IMR-90 (cell line): ENCODE measurements around the gene RHBDL1. TPM values are rescaled to one million over a fixed set of nuclear protein-coding genes. Genes with fewer than 3 reads are reported as not detected.
A peak's percentile ranks its signal among the peaks of the same experiment; 100 is the strongest.

Experiments used
- ATAC-seq: fragments of 200-7000 bp; cut with Tn5 transposase; 2 replicates; pipeline ENCODE4 v1.9.1; 2020; ENCODE audit warnings: low read depth, mild to moderate bottlenecking, moderate library complexity
- BruUV-seq: library from RNA; stranded (reverse); fragments of 400-500 nt; replicated peaks from 2 replicates; lab custom pipeline; 2021; lab: Mats Ljungman, UMichigan
- CTCF ChIA-PET: fragments of 300-600 bp; formaldehyde crosslinking; extraction: SDS; loops from one replicate; lab custom pipeline; 2021; ENCODE audit warnings: antibody characterized with exemption; lab: Yijun Ruan, JAX
- POLR2A ChIA-PET: fragments of 300-600 bp; sonication (Branson Sonifier 250); formaldehyde crosslinking; loops from one replicate; lab custom pipeline; 2022; ENCODE audit warnings: antibody characterized with exemption; ENCODE audit not compliant: unreplicated experiment; lab: Charles Lee
- DNase-seq: peaks from one replicate; pipeline ENCODE4 v3.0.0; 2013
- H2AFZ ChIP-seq: replicated peaks from 2 replicates; pipeline ENCODE3; 2013; ENCODE audit warnings: low read length, mild to moderate bottlenecking; ENCODE audit not compliant: poor library complexity
- H2AK5ac ChIP-seq: 2 replicates; pipeline ENCODE4 v1.6.1; 2013; ENCODE audit warnings: low read depth, low read length, inconsistent platforms
- H2AK9ac ChIP-seq: replicated peaks from 2 replicates; pipeline ENCODE3; 2013; ENCODE audit warnings: mild to moderate bottlenecking, low read depth, low read length, moderate library complexity; ENCODE audit not compliant: poor library complexity
- H2BK120ac ChIP-seq: 2 replicates; pipeline ENCODE4 v1.6.1; 2013; ENCODE audit warnings: low read depth, low read length, inconsistent platforms
- H2BK15ac ChIP-seq: 3 replicates; pipeline ENCODE4 v1.6.1; 2013; ENCODE audit warnings: low read depth, low read length, inconsistent platforms
- H2BK20ac ChIP-seq: 2 replicates; pipeline ENCODE4 v1.6.1; 2013; ENCODE audit warnings: low read depth, mild to moderate bottlenecking, inconsistent platforms, low read length, moderate library complexity
- H2BK5ac ChIP-seq: 2 replicates; pipeline ENCODE4 v1.6.1; 2013; ENCODE audit warnings: mild to moderate bottlenecking, low read depth, low read length, inconsistent platforms; ENCODE audit not compliant: poor library complexity, severe bottlenecking
- H3K14ac ChIP-seq: replicated peaks from 2 replicates; pipeline ENCODE4 v1.6.1; 2013; ENCODE audit warnings: low read depth, low read length, inconsistent platforms
- H3K18ac ChIP-seq: 2 replicates; pipeline ENCODE4 v1.6.1; 2013; ENCODE audit warnings: low read depth, low read length, control low read depth
- H3K23ac ChIP-seq: 2 replicates; pipeline ENCODE4 v1.6.1; 2013; ENCODE audit warnings: low read depth, low read length, inconsistent platforms
- H3K27ac ChIP-seq: 2 replicates; pipeline ENCODE4 v1.5.1; 2013; ENCODE audit warnings: mild to moderate bottlenecking, control low read depth, low read length; ENCODE audit not compliant: insufficient read depth
- H3K27me3 ChIP-seq: 2 replicates; pipeline ENCODE4 v1.6.1; 2013; ENCODE audit warnings: low read length; ENCODE audit not compliant: control insufficient read depth, insufficient read depth
- H3K36me3 ChIP-seq: 2 replicates; pipeline ENCODE4 v1.6.1; 2013; ENCODE audit warnings: low read length, mixed read lengths; ENCODE audit not compliant: control insufficient read depth, insufficient read depth
- H3K4ac ChIP-seq: 2 replicates; pipeline ENCODE4 v1.6.1; 2013; ENCODE audit warnings: low read depth, low read length, inconsistent platforms
- H3K4me1 ChIP-seq: 2 replicates; pipeline ENCODE4 v1.6.1; 2013; ENCODE audit warnings: low read length, mixed read lengths; ENCODE audit not compliant: control insufficient read depth, insufficient read depth
- H3K4me2 ChIP-seq: 2 replicates; pipeline ENCODE4 v1.6.1; 2013; ENCODE audit warnings: low read depth, mild to moderate bottlenecking, control low read depth, low read length, moderate library complexity
- H3K4me3 ChIP-seq: 2 replicates; pipeline ENCODE4 v1.5.1; 2013; ENCODE audit warnings: low read depth, mild to moderate bottlenecking, control low read depth, low read length, moderate library complexity; ENCODE audit not compliant: insufficient read depth
- H3K56ac ChIP-seq: 2 replicates; pipeline ENCODE4 v1.6.1; 2013; ENCODE audit warnings: low read length, inconsistent platforms; ENCODE audit not compliant: insufficient read depth; ENCODE audit errors: extremely low read depth
- H3K79me1 ChIP-seq, 2 experiments: 2 replicates each; pipeline ENCODE4 v1.6.1; 2013; ENCODE audit warnings: low read length in 2 of 2, inconsistent platforms in 1 of 2, low read depth in 1 of 2
- H3K9ac ChIP-seq: 2 replicates; pipeline ENCODE4 v1.6.1; 2013; ENCODE audit warnings: low read depth, low read length, control low read depth
- H3K9me1 ChIP-seq: 2 replicates; pipeline ENCODE4 v1.6.1; 2013; ENCODE audit warnings: low read length, inconsistent platforms; ENCODE audit not compliant: insufficient read depth
- H3K9me3 ChIP-seq: 2 replicates; pipeline ENCODE4 v1.6.1; 2013; ENCODE audit warnings: low read length; ENCODE audit not compliant: control insufficient read depth, insufficient read depth
- H4K20me1 ChIP-seq: 2 replicates; pipeline ENCODE4 v1.6.1; 2013; ENCODE audit warnings: low read length, inconsistent platforms; ENCODE audit not compliant: insufficient read depth
- H4K5ac ChIP-seq: 2 replicates; pipeline ENCODE4 v1.6.1; 2013; ENCODE audit warnings: mild to moderate bottlenecking, low read depth, low read length, control low read depth
- H4K8ac ChIP-seq, 2 experiments: 2 replicates each; pipeline ENCODE4 v1.6.1; 2013; ENCODE audit warnings: low read depth in 2 of 2, low read length in 2 of 2, control low read depth in 1 of 2, inconsistent platforms in 1 of 2
- H4K91ac ChIP-seq: 2 replicates; pipeline ENCODE4 v1.6.1; 2013; ENCODE audit warnings: low read depth, low read length, inconsistent platforms; ENCODE audit not compliant: insufficient read depth
- BHLHE40 ChIP-seq: fragments of 150-350 bp; IDR thresholded peaks from 2 replicates; pipeline ENCODE4 v1.6.1; 2016; ENCODE audit warnings: mild to moderate bottlenecking, low read depth, low read length
- CEBPB ChIP-seq: IDR thresholded peaks from 2 replicates; pipeline ENCODE4 v1.6.1; 2012; ENCODE audit warnings: low read depth, low read length, improper control_type of control experiment
- CHD1 ChIP-seq: IDR thresholded peaks from 2 replicates; pipeline ENCODE4 v1.6.1; 2012; ENCODE audit warnings: low read depth, low read length, improper control_type of control experiment
- FOS ChIP-seq: fragments of 150-350 bp; IDR thresholded peaks from 2 replicates; pipeline ENCODE4 v1.6.1; 2016; ENCODE audit warnings: low read depth, low read length
- MAFK ChIP-seq: IDR thresholded peaks from 2 replicates; pipeline ENCODE4 v1.6.1; 2012; ENCODE audit warnings: low read depth, low read length, improper control_type of control experiment
- MAZ ChIP-seq: IDR thresholded peaks from 2 replicates; pipeline ENCODE4 v1.6.1; 2012; ENCODE audit warnings: low read depth, mild to moderate bottlenecking, low read length, improper control_type of control experiment, moderate library complexity, borderline replicate concordance
- MXI1 ChIP-seq: IDR thresholded peaks from 2 replicates; pipeline ENCODE4 v1.6.1; 2012; ENCODE audit warnings: low read depth, mild to moderate bottlenecking, low read length, moderate library complexity, borderline replicate concordance
- NFE2L2 ChIP-seq: fragments of 150-350 bp; IDR thresholded peaks from 2 replicates; pipeline ENCODE4 v1.6.1; 2016; ENCODE audit warnings: low read depth, mild to moderate bottlenecking, low read length
- POLR2A ChIP-seq: IDR thresholded peaks from 2 replicates; pipeline ENCODE4 v1.6.1; 2012; ENCODE audit warnings: mild to moderate bottlenecking, low read depth, low read length
- RCOR1 ChIP-seq: IDR thresholded peaks from 2 replicates; pipeline ENCODE4 v1.6.1; 2012; ENCODE audit warnings: mild to moderate bottlenecking, low read length, improper control_type of control experiment; ENCODE audit not compliant: insufficient replicate concordance
- RFX5 ChIP-seq: IDR thresholded peaks from 2 replicates; pipeline ENCODE4 v1.8.0; 2012; ENCODE audit warnings: low read depth, mild to moderate bottlenecking, low read length, moderate library complexity
- SMC3 ChIP-seq: fragments of 150-350 bp; IDR thresholded peaks from 2 replicates; pipeline ENCODE4 v1.6.1; 2016; ENCODE audit warnings: low read depth, mild to moderate bottlenecking, antibody characterized with exemption, low read length, moderate library complexity
- WGBS, 2 experiments: methylation state at CpG; one replicate each; pipeline versions ENCODE4 v1.1.5 to v1.1.7; 2013; ENCODE audit warnings: missing lambda C conversion rate in 2 of 2; ENCODE audit not compliant: insufficient read length in 1 of 2; ENCODE audit errors: extremely low coverage in 2 of 2; 5-methylcytosine and 5-hydroxymethylcytosine counted together
- dilution Hi-C: fragments of 300-500 bp; cut with HindIII; formaldehyde crosslinking; loops from one replicate; pipeline ENCODE4 v1.14.3; 2018; ENCODE audit warnings: low sequenced_read_pairs; ENCODE audit not compliant: unreplicated experiment
- in situ Hi-C: fragments of 300-500 bp; cut with MboI; formaldehyde crosslinking; loops from 3 replicates; pipeline ENCODE4 v1.14.3; 2019; ENCODE audit warnings: low sequenced_read_pairs, inconsistent platforms, mixed read lengths
- intact Hi-C: fragments of 100-400 bp; cut with micrococcal nuclease; formaldehyde crosslinking; loops from 2 replicates; pipeline ENCODE4 v1.10.0; 2022
- polyA plus RNA-seq, 3 experiments: library from polyadenylated mRNA; depleted of rRNA; stranded (reverse); fragments of >200 nt; gene quantifications; 2 replicates each; pipeline ENCODE4 v1.2.3, GENCODE V29; 2012; ENCODE audit warnings: low replicate concordance in 1 of 3
- total RNA-seq: library from RNA; depleted of rRNA; stranded (reverse); fragments of >200 nt; gene quantifications from 2 replicates; pipeline ENCODE4 v1.2.3, GENCODE V29; 2012
- TF ChIP-seq, protein P1 (sequence below): fragments of 150-350 bp; IDR thresholded peaks from 2 replicates; pipeline ENCODE4 v1.6.1; 2016; ENCODE audit warnings: low read depth, mild to moderate bottlenecking, low read length, moderate library complexity, borderline replicate concordance
- TF ChIP-seq, protein P2 (sequence below): fragments of 150-350 bp; IDR thresholded peaks from 2 replicates; pipeline ENCODE4 v1.6.1; 2017; ENCODE audit warnings: mild to moderate bottlenecking, antibody characterized with exemption, low read length, low read depth
- TF ChIP-seq, protein P3 (sequence below): conservative IDR thresholded peaks from 2 replicates; pipeline ENCODE4 v1.5.1; 2012; ENCODE audit warnings: mild to moderate bottlenecking, low read depth, low read length, improper control_type of control experiment

RHBDL1 gene
- total and polyA plus RNA-seq, 2 of the 4 experiments (the other 2 are of a cell fraction): 0.72 to 4.1 TPM

DNA sequence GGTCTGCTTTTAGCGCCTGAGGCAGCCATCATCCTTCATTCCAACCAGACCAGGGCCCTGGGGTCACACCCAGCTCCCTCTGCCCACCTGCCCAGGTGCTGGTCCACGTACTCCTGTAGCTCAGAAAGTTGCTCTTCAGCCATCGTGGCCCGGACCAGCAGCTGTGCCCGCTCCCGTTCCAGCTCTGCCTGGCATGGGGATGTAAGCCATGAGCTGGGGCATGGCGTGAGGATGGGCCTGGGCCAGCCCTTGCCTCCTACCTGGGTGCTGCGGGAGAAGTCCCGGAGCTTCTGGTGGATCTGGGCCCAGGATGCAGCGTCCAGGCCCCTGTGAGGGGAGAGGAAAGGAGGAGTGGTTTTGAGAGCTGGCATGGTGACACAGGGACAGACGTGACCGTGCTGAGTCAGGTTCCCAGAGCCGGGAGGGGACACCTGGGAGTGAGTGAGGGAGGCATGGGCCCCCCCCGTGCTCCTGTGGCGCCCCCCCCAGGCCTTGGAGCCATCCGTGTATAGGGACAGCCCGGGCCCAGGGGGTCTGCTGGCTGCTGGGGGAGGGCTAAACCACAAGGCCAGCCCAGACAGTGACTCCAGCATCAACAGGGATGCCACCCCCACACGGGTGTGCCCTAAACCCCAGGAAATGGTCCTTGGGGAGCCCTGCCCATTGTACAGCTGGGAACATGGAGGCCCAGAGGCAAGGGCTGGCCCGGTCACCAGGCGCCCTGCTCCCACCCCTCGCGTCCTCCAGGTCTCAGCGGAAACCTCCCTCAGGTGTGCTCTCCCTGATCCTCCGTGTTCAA lies 47.6 kb downstream of the RHBDL1 start:
- no peak overlapping the region for H3K56ac ChIP-seq
- WGBS, 2 experiments: 97% methylated on average over 11 of the region's 24 CpGs; no CpG with 5 or more reads in 1 of the 2 experiments
- DNase-seq: no peak
- no peak overlapping the region for H3K18ac ChIP-seq
- H3K9ac ChIP-seq: no peak overlapping the region
- H2BK20ac ChIP-seq: no peak overlapping the region
- H3K36me3 ChIP-seq: peaks cover 1% of the 10 kb centered on the region; the same call in 1 of the 2 replicates
- in situ Hi-C loops: loop anchor here (25.0 kb wide), 1 partner anchor 339 kb away; the partner anchor contains the start of gene SSTR5
- H3K4me1 ChIP-seq: peaks cover 14% of the 10 kb centered on the region
- no peak overlapping the region for H3K4me2 ChIP-seq
- H2BK15ac ChIP-seq: no peak overlapping the region
- H4K8ac ChIP-seq: no peak overlapping the region
- intact Hi-C loops: no loop called here
- peak overlapping the region; percentile 5 for H2AFZ ChIP-seq
- no peak overlapping the region for H3K27ac ChIP-seq
- peaks cover 13 to 15% of the 10 kb centered on the region in 2 experiments for H3K79me1 ChIP-seq
- no peak for ATAC-seq
- H3K23ac ChIP-seq: no peak overlapping the region
- H2BK5ac ChIP-seq: no peak overlapping the region
- peak overlapping the region; percentile 35 for H2AK9ac ChIP-seq
- no peaks in the 10 kb centered on the region for H3K9me3 ChIP-seq
- no peak overlapping the region for H3K4ac ChIP-seq
- CTCF ChIA-PET: no interaction called here
- dilution Hi-C loops: no loop called here
- no peak overlapping the region for H2BK120ac ChIP-seq
- peaks cover 2% of the 10 kb centered on the region; the same call in 1 of the 2 replicates for H3K9me1 ChIP-seq
- BruUV-seq: no TSS peak
- no peaks in the 10 kb centered on the region for H3K27me3 ChIP-seq
- no peak overlapping the region for H4K5ac ChIP-seq
- POLR2A ChIA-PET: no interaction called here
- H4K20me1 ChIP-seq: no peaks in the 10 kb centered on the region
- H4K91ac ChIP-seq: no peak overlapping the region
- H2AK5ac ChIP-seq: no peak overlapping the region
- H3K14ac ChIP-seq: no peak overlapping the region
- no peak overlapping the region for H3K4me3 ChIP-seq
- TF ChIP-seq, protein P1, sequence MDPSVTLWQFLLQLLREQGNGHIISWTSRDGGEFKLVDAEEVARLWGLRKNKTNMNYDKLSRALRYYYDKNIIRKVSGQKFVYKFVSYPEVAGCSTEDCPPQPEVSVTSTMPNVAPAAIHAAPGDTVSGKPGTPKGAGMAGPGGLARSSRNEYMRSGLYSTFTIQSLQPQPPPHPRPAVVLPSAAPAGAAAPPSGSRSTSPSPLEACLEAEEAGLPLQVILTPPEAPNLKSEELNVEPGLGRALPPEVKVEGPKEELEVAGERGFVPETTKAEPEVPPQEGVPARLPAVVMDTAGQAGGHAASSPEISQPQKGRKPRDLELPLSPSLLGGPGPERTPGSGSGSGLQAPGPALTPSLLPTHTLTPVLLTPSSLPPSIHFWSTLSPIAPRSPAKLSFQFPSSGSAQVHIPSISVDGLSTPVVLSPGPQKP: no peak
- no peak for TF ChIP-seq BHLHE40
- TF ChIP-seq POLR2A: no peak
- no peak for TF ChIP-seq NFE2L2
- no peak for TF ChIP-seq MAFK
- TF ChIP-seq, protein P2, sequence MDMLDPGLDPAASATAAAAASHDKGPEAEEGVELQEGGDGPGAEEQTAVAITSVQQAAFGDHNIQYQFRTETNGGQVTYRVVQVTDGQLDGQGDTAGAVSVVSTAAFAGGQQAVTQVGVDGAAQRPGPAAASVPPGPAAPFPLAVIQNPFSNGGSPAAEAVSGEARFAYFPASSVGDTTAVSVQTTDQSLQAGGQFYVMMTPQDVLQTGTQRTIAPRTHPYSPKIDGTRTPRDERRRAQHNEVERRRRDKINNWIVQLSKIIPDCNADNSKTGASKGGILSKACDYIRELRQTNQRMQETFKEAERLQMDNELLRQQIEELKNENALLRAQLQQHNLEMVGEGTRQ: no peak
- TF ChIP-seq SMC3: no peak
- TF ChIP-seq MAZ: no peak
- TF ChIP-seq RCOR1: no peak
- no peak for TF ChIP-seq MXI1
- TF ChIP-seq CEBPB: no peak
- no peak for TF ChIP-seq FOS
- no peak for TF ChIP-seq RFX5
- TF ChIP-seq, protein P3, sequence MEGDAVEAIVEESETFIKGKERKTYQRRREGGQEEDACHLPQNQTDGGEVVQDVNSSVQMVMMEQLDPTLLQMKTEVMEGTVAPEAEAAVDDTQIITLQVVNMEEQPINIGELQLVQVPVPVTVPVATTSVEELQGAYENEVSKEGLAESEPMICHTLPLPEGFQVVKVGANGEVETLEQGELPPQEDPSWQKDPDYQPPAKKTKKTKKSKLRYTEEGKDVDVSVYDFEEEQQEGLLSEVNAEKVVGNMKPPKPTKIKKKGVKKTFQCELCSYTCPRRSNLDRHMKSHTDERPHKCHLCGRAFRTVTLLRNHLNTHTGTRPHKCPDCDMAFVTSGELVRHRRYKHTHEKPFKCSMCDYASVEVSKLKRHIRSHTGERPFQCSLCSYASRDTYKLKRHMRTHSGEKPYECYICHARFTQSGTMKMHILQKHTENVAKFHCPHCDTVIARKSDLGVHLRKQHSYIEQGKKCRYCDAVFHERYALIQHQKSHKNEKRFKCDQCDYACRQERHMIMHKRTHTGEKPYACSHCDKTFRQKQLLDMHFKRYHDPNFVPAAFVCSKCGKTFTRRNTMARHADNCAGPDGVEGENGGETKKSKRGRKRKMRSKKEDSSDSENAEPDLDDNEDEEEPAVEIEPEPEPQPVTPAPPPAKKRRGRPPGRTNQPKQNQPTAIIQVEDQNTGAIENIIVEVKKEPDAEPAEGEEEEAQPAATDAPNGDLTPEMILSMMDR: no peak
- TF ChIP-seq CHD1: no peak
